ENCODE data around the gene HSD3B7. TPM values are rescaled to one million over a fixed set of nuclear protein-coding genes. Genes with fewer than 3 reads are reported as not detected.

HSD3B7 gene
- total and polyA plus RNA-seq, 2 of the 8 experiments (the other 6 are each of a cell fraction or from before 2014, with no cell fraction given): 2.9 to 6.6 TPM

- Histone ChIP-seq H3K79me1 (ENCODE audit: low read depth, low read length) (no peaks in the 10 kb centered on the region; the same call in 1 of the 2 replicates), H3K56ac (replicated peaks; ENCODE audit: insufficient read length, low read depth, low read length) (no peak overlapping the region), H3K79me2 (ENCODE audit: control insufficient read depth in 1 of 2, insufficient read depth in 2 of 2, low read length in 2 of 2) (no peaks in the 10 kb centered on the region), H3K27ac (ENCODE audit: low read depth, low read length) (no peak overlapping the region), H2BK15ac (ENCODE audit: low read length) (no peak overlapping the region), H3K36me3 (ENCODE audit: control insufficient read depth in 2 of 4, insufficient read depth in 4 of 4, low read length in 3 of 4) (peaks cover 16 to 45% (median 38%) of the 10 kb centered on the region in 4 experiments), H4K5ac (ENCODE audit: insufficient read length, low read depth, low read length) (no peak overlapping the region), H3K14ac (ENCODE audit: insufficient read length) (no peak overlapping the region), H2BK12ac (ENCODE audit: low read depth, low read length) (no peak overlapping the region), H2AK5ac (ENCODE audit: low read depth, low read length) (no peak overlapping the region), H2BK120ac (replicated peaks; ENCODE audit: low read depth, low read length) (no peak overlapping the region), H3K27me3 (replicated peaks in 1 of 4; ENCODE audit: control insufficient read depth in 3 of 4, extremely low read depth in 1 of 4, insufficient read depth in 3 of 4, low read length in 3 of 4) (no peaks in the 10 kb centered on the region), H3K4ac (replicated peaks; ENCODE audit: insufficient read length, low read depth, low read length) (no peak overlapping the region), H4K20me1 (replicated peaks in 1 of 2; ENCODE audit: control insufficient read depth in 1 of 2, insufficient read depth in 2 of 2, low read length in 2 of 2) (peaks cover 1 to 19% of the 10 kb centered on the region in 2 experiments), H4K91ac (replicated peaks; ENCODE audit: insufficient read length, low read length) (no peak overlapping the region), H3K9me3 (ENCODE audit: insufficient read depth in 2 of 2, low read depth in 1 of 2, low read length in 1 of 2) (no peaks in the 10 kb centered on the region), H2AFZ (ENCODE audit: low read length) (no peak overlapping the region), H3K4me1 (replicated peaks in 1 of 4; ENCODE audit: control insufficient read depth in 3 of 4, insufficient read depth in 4 of 4, low read length in 3 of 4) (no peaks in the 10 kb centered on the region), H2BK20ac (ENCODE audit: low read length) (no peak overlapping the region), H2BK5ac (ENCODE audit: low read depth, low read length) (no peak overlapping the region), H4K8ac (ENCODE audit: extremely low read depth, insufficient read depth, low read length) (no peak overlapping the region), H3K4me3 (ENCODE audit: extremely low read depth in 1 of 4, insufficient read depth in 2 of 4, low read depth in 3 of 4, low read length in 4 of 4) (no peak overlapping the region), H3K9ac (replicated peaks in 1 of 4; ENCODE audit: extremely low read depth in 1 of 4, low read depth in 3 of 4, low read length in 3 of 4) (no peak overlapping the region), H3K18ac (ENCODE audit: extremely low read depth, low read length) (no peak overlapping the region), H3K23me2 (ENCODE audit: low read depth, low read length) (peaks cover 2% of the 10 kb centered on the region; the same call in 1 of the 2 replicates), H3K4me2 (ENCODE audit: insufficient read depth in 1 of 2, low read depth in 2 of 2, low read length in 2 of 2) (no peak overlapping the region), H3K23ac (ENCODE audit: insufficient read length) (no peak overlapping the region)
- DNase-seq (ENCODE audit: low read depth in 1 of 2, low spot score in 2 of 2) (peak in 1 of 2 experiments; percentile 86), FAIRE-seq (peak; percentile 60)
- no peak for TF ChIP-seq CREB1 (IDR thresholded peaks at IDR 0.05)
- no peak for TF ChIP-seq EZH2 (IDR thresholded peaks at IDR 0.05; ENCODE audit: low read depth, low read length, severe bottlenecking)
- peak; percentile 62 to 64 for TF ChIP-seq RAD21 (IDR thresholded peaks at IDR 0.05 in 1 of 2, conservative IDR thresholded peaks at IDR 0.05 in 1 of 2; ENCODE audit: low read depth in 2 of 2, low read length in 2 of 2)
- TF ChIP-seq POLR2AphosphoS5 (IDR thresholded peaks at IDR 0.05; ENCODE audit: low read depth, low read length): no peak
- TF ChIP-seq, protein P1, sequence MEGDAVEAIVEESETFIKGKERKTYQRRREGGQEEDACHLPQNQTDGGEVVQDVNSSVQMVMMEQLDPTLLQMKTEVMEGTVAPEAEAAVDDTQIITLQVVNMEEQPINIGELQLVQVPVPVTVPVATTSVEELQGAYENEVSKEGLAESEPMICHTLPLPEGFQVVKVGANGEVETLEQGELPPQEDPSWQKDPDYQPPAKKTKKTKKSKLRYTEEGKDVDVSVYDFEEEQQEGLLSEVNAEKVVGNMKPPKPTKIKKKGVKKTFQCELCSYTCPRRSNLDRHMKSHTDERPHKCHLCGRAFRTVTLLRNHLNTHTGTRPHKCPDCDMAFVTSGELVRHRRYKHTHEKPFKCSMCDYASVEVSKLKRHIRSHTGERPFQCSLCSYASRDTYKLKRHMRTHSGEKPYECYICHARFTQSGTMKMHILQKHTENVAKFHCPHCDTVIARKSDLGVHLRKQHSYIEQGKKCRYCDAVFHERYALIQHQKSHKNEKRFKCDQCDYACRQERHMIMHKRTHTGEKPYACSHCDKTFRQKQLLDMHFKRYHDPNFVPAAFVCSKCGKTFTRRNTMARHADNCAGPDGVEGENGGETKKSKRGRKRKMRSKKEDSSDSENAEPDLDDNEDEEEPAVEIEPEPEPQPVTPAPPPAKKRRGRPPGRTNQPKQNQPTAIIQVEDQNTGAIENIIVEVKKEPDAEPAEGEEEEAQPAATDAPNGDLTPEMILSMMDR (IDR thresholded peaks at IDR 0.05; ENCODE audit: control extremely low read depth in 1 of 3, insufficient read depth in 1 of 3, low read depth in 1 of 3, low read length in 3 of 3): peak; percentile 77 to 96 (median 89)
- no peak for TF ChIP-seq HDAC2 (IDR thresholded peaks at IDR 0.05; ENCODE audit: borderline replicate concordance in 1 of 2, low read depth in 2 of 2, low read length in 2 of 2)
- no peak for TF ChIP-seq YY1 (IDR thresholded peaks at IDR 0.05; ENCODE audit: low read depth, low read length)
- no peak for TF ChIP-seq SRF (IDR thresholded peaks at IDR 0.05; ENCODE audit: low read depth, low read length)
- CTCF ChIA-PET (ENCODE audit: partially characterized antibody): interaction anchor here (0.7 to 4.7 kb wide), 16 partner anchors 9 to 212 kb away, joined by 3 to 26 read pairs (median 5); no protein-coding TSS in a partner anchor
- POLR2A ChIA-PET (ENCODE audit: partially characterized antibody): interaction anchor here (0.5 to 2.3 kb wide), 9 partner anchors 8 to 266 kb away, joined by 3 to 9 read pairs (median 3); partner anchors contain the start of genes HSD3B7 and SETD1A
- WGBS, 2 experiments (ENCODE audit: extremely low coverage in 1 of 2, insufficient coverage in 1 of 2, insufficient read length in 1 of 2, insufficient replicate concordance in 2 of 2, low coverage in 1 of 2, low lambda C conversion rate in 2 of 2, missing lambda C conversion rate in 1 of 2): 78% methylated on average over 17 of the region's 17 CpGs; no CpG with 5 or more reads in 1 of the 2 experiments
These were observed 7.5 kb upstream of the HSD3B7 start for GRCh38 chr16:30977502-30977901.

All from H1 (cell line).